SK-N-SH (cell line): ENCODE measurements around the gene CUBN. TPM values are rescaled to one million over a fixed set of nuclear protein-coding genes. Genes with fewer than 3 reads are reported as not detected.

ENCODE experiments used
- CHD2 ChIP-seq: fragments of 150-350 bp; IDR thresholded peaks from 2 replicates; pipeline ENCODE4 v1.6.1; 2018; ENCODE audit warnings: low read length; ENCODE audit not compliant: partially characterized antibody
- FOSL2 ChIP-seq: IDR thresholded peaks from 2 replicates; pipeline ENCODE4 v1.4.0; 2012; ENCODE audit warnings: low read depth, mild to moderate bottlenecking, moderate library complexity, borderline replicate concordance
- FOXJ3 ChIP-seq: sonication (generic); formaldehyde crosslinking; IDR thresholded peaks from 2 replicates; pipeline ENCODE4 v1.5.1; 2020; ENCODE audit warnings: mild to moderate bottlenecking, missing genetic modification reagents
- GABPA ChIP-seq: IDR thresholded peaks from 2 replicates; pipeline ENCODE4 v1.4.0; 2012; ENCODE audit warnings: low read depth, mild to moderate bottlenecking
- GATA2 ChIP-seq: sonication (generic); formaldehyde crosslinking; IDR thresholded peaks from 2 replicates; pipeline ENCODE4 v1.5.0; 2020; ENCODE audit warnings: mild to moderate bottlenecking, missing genetic modification reagents
- JUND ChIP-seq: IDR thresholded peaks from 2 replicates; pipeline ENCODE4 v1.4.0; 2012
- MAX ChIP-seq: IDR thresholded peaks from 2 replicates; pipeline ENCODE4 v1.4.0; 2012; ENCODE audit warnings: low read depth
- MEF2A ChIP-seq: IDR thresholded peaks from 2 replicates; pipeline ENCODE4 v1.4.0; 2012; ENCODE audit warnings: low read depth, borderline replicate concordance
- NRF1 ChIP-seq: IDR thresholded peaks from 2 replicates; pipeline ENCODE4 v1.6.1; 2012; ENCODE audit warnings: low read depth, mild to moderate bottlenecking, low read length
- RAD21 ChIP-seq: IDR thresholded peaks from 2 replicates; pipeline ENCODE4 v1.6.1; 2012; ENCODE audit warnings: mild to moderate bottlenecking, low read length
- RCOR1 ChIP-seq: fragments of 150-350 bp; IDR thresholded peaks from 2 replicates; pipeline ENCODE4 v1.6.1; 2017; ENCODE audit warnings: antibody characterized with exemption, low read length
- REST ChIP-seq: IDR thresholded peaks from 2 replicates; pipeline ENCODE4 v1.6.1; 2012; ENCODE audit warnings: mild to moderate bottlenecking, low read depth, low read length, moderate library complexity
- RFX5 ChIP-seq: IDR thresholded peaks from 2 replicates; pipeline ENCODE4 v1.6.1; 2012; ENCODE audit warnings: mild to moderate bottlenecking, improper control_type of control experiment, low read length
- RXRA ChIP-seq: IDR thresholded peaks from 2 replicates; pipeline ENCODE4 v1.4.0; 2012; ENCODE audit warnings: low read depth, mild to moderate bottlenecking, borderline replicate concordance
- TAF1 ChIP-seq: IDR thresholded peaks from 2 replicates; pipeline ENCODE4 v1.6.1; 2012; ENCODE audit warnings: low read depth, mild to moderate bottlenecking, low read length, moderate library complexity, borderline replicate concordance
- TEAD4 ChIP-seq: IDR thresholded peaks from 2 replicates; pipeline ENCODE4 v1.4.0; 2012; ENCODE audit warnings: mild to moderate bottlenecking, borderline replicate concordance; ENCODE audit not compliant: insufficient read depth
- polyA plus RNA-seq, 3 experiments: library from polyadenylated mRNA; depleted of rRNA; stranded (reverse); fragments of >200 nt; gene quantifications; 2 replicates each; pipeline ENCODE4 v1.2.3, GENCODE V29; 2012
- TF ChIP-seq, protein P1 (sequence below): fragments of 150-350 bp; IDR thresholded peaks from 2 replicates; pipeline ENCODE4 v1.6.1; 2016; ENCODE audit warnings: mild to moderate bottlenecking, low read depth, low read length
- TF ChIP-seq, protein P2 (sequence below): fragments of 150-350 bp; IDR thresholded peaks from 2 replicates; pipeline ENCODE4 v1.6.1; 2017; ENCODE audit warnings: antibody characterized with exemption, low read length, low read depth, borderline replicate concordance
- TF ChIP-seq, protein P3 (sequence below): IDR thresholded peaks from 2 replicates; pipeline ENCODE4 v1.4.0; 2012; ENCODE audit warnings: low read depth, borderline replicate concordance
- TF ChIP-seq, protein P4 (sequence below): IDR thresholded peaks from 2 replicates; pipeline ENCODE4; 2012

The CUBN gene
- polyA plus RNA-seq, 1 of the 3 experiments (the other 2 are of a cell fraction): 2.4 TPM

DNA sequence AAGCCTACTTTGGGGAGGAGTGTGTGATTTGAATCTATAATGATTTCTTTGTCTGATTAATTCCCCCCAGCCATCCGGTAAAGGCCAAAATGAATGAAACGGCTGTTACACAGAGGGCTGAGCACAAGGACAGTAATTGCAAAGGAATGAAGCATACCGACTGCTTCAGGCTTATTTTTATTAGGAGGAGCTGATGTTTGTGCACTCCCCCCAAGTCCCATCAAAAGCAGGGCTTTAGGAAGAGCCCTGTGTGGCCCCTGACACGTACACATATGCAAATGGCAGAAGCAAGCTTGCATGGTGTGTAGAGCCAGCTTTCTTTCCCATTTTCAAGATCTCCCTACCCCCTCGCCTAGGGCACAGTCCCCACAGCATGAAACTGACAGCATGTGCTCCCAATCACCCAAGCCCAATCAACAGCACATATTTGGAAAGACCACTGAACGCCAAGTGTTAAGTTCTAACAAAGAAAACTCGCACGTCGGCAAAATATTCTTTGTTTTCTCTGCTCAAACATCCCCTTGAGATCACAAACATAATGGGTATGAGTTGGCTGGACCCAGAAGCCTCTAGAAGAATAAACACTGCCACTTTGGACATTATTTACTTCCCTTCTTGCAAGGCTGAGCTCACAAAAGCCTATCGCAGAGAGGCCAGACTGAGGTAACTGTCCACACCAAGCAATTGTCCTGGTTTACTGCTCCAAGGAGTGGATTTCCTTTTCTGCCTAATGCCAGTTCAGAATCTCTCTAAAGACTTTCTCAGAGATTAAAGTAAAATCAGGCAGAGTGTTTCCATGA lies 143.0 kb downstream of the CUBN start (continued):
- TF ChIP-seq, protein P1, sequence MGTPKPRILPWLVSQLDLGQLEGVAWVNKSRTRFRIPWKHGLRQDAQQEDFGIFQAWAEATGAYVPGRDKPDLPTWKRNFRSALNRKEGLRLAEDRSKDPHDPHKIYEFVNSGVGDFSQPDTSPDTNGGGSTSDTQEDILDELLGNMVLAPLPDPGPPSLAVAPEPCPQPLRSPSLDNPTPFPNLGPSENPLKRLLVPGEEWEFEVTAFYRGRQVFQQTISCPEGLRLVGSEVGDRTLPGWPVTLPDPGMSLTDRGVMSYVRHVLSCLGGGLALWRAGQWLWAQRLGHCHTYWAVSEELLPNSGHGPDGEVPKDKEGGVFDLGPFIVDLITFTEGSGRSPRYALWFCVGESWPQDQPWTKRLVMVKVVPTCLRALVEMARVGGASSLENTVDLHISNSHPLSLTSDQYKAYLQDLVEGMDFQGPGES: no peak
- TF ChIP-seq NRF1: no peak
- TF ChIP-seq RXRA: peak; percentile 43; the same call in 1 of the 2 replicates
- peak; percentile 51; the same call in 1 of the 2 replicates for TF ChIP-seq MEF2A
- no peak for TF ChIP-seq RCOR1
- no peak for TF ChIP-seq MAX
- no peak for TF ChIP-seq RAD21
- TF ChIP-seq, protein P2, sequence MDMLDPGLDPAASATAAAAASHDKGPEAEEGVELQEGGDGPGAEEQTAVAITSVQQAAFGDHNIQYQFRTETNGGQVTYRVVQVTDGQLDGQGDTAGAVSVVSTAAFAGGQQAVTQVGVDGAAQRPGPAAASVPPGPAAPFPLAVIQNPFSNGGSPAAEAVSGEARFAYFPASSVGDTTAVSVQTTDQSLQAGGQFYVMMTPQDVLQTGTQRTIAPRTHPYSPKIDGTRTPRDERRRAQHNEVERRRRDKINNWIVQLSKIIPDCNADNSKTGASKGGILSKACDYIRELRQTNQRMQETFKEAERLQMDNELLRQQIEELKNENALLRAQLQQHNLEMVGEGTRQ: no peak
- TF ChIP-seq, protein P3, sequence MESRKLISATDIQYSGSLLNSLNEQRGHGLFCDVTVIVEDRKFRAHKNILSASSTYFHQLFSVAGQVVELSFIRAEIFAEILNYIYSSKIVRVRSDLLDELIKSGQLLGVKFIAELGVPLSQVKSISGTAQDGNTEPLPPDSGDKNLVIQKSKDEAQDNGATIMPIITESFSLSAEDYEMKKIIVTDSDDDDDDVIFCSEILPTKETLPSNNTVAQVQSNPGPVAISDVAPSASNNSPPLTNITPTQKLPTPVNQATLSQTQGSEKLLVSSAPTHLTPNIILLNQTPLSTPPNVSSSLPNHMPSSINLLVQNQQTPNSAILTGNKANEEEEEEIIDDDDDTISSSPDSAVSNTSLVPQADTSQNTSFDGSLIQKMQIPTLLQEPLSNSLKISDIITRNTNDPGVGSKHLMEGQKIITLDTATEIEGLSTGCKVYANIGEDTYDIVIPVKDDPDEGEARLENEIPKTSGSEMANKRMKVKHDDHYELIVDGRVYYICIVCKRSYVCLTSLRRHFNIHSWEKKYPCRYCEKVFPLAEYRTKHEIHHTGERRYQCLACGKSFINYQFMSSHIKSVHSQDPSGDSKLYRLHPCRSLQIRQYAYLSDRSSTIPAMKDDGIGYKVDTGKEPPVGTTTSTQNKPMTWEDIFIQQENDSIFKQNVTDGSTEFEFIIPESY: no peak
- no peak for TF ChIP-seq RFX5
- TF ChIP-seq FOSL2: peak; percentile 72
- TF ChIP-seq, protein P4, sequence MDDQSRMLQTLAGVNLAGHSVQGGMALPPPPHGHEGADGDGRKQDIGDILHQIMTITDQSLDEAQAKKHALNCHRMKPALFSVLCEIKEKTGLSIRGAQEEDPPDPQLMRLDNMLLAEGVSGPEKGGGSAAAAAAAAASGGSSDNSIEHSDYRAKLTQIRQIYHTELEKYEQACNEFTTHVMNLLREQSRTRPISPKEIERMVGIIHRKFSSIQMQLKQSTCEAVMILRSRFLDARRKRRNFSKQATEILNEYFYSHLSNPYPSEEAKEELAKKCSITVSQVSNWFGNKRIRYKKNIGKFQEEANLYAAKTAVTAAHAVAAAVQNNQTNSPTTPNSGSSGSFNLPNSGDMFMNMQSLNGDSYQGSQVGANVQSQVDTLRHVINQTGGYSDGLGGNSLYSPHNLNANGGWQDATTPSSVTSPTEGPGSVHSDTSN: peak; percentile 74
- TF ChIP-seq GATA2 (CRISPR knock-in tag): no peak
- TF ChIP-seq GABPA: no peak
- TF ChIP-seq TEAD4: peak; percentile 69; the same call in 1 of the 2 replicates
- TF ChIP-seq TAF1: peak; percentile 39; the same call in 1 of the 2 replicates
- no peak for TF ChIP-seq CHD2
- no peak for TF ChIP-seq FOXJ3
- TF ChIP-seq JUND: peak; percentile 83
- TF ChIP-seq REST: 0 out of 2 replicates have a peak, but pooled peaks have one; percentile 4
